ENCODE measurements around the gene HYDIN.

HYDIN gene

GRCh38 chr16:70758786-70759185 lies 471.7 kb downstream of the HYDIN start:
- no peak for ATAC-seq
